Amygdala (tissue), 56 donors: Measurements from ENCODE around the gene SENP8.

Experiments used
- DNase-seq, 56 donors: peaks; one replicate each; lab custom pipeline; 2025; lab: John Stamatoyannopoulos, UW

SENP8 gene

GRCh38 chr15:72173864-72174550 is 55.8 kb downstream of the SENP8 start:
- DNase-seq: no peak

GRCh38 chr15:72174551-72175165 is 56.5 kb downstream of the SENP8 start:
- DNase-seq: no peak

GRCh38 chr15:72175186-72176044 is 57.2 kb downstream of the SENP8 start:
- DNase-seq: no peak

- DNase-seq: peak in 7 of 56 donors; percentile 17 to 47 (median 29)
Observed at GRCh38 chr15:72176159-72176558, 58.0 kb downstream of the SENP8 start.

GRCh38 chr15:72176743-72177142 is 58.5 kb downstream of the SENP8 start:
- no peak for DNase-seq

GRCh38 chr15:72178976-72179585 is 60.9 kb downstream of the SENP8 start:
- DNase-seq: no peak

- peak in 50 of 56 donors; percentile 22 to 91 (median 74) for DNase-seq
Observed at GRCh38 chr15:72179950-72180581, 61.9 kb downstream of the SENP8 start.

GRCh38 chr15:72180761-72181324 is 62.6 kb downstream of the SENP8 start:
- no peak for DNase-seq

- DNase-seq: no peak
Observed at GRCh38 chr15:72182244-72182643, 64.0 kb downstream of the SENP8 start.

- DNase-seq: no peak
Observed at GRCh38 chr15:72182673-72183072, 64.5 kb downstream of the SENP8 start.

GRCh38 chr15:72183781-72184164 is 65.6 kb downstream of the SENP8 start:
- DNase-seq: no peak

GRCh38 chr15:72184165-72184811 is 66.1 kb downstream of the SENP8 start:
- DNase-seq: peak in 5 of 56 donors; percentile 10 to 49 (median 36)

GRCh38 chr15:72189250-72189902 is 71.2 kb downstream of the SENP8 start:
- DNase-seq: no peak

- DNase-seq: no peak
Observed at GRCh38 chr15:72192416-72192815, 74.2 kb downstream of the SENP8 start.
